GM12878 (cell line): ENCODE measurements around the gene SLC44A4. TPM values are rescaled to one million over a fixed set of nuclear protein-coding genes. Genes with fewer than 3 reads are reported as not detected.

ENCODE experiments used
- CBX5 ChIP-seq: sonication (generic); IDR thresholded peaks from 2 replicates; pipeline ENCODE4 v1.6.1; 2016; ENCODE audit warnings: low read depth, moderate library complexity, mild to moderate bottlenecking, inconsistent platforms
- CTCF ChIP-seq, 3 experiments: IDR thresholded peaks in 2 of 3; conservative IDR thresholded peaks in 1 of 3; 2 replicates each; pipeline ENCODE4 v1.5.1; 2011; ENCODE audit warnings: low read depth in 3 of 3, low read length in 3 of 3, mild to moderate bottlenecking in 3 of 3, control low read depth in 2 of 3, moderate library complexity in 2 of 3, inconsistent platforms in 1 of 3, mixed read lengths in 1 of 3; ENCODE audit not compliant: control insufficient read depth in 2 of 3, insufficient read depth in 1 of 3; ENCODE audit errors: extremely low read depth in 1 of 3
- ELK1 ChIP-seq: IDR thresholded peaks from 2 replicates; pipeline ENCODE4 v1.6.1; 2012; ENCODE audit warnings: low read depth, low read length, improper control_type of control experiment
- ETV6 ChIP-seq, 2 experiments: fragments of 450-650 bp in 1 of 2; IDR thresholded peaks in 1 of 2; conservative IDR thresholded peaks in 1 of 2; 2 replicates each; pipeline ENCODE4 v1.6.1; 2014; ENCODE audit warnings: antibody characterized with exemption in 1 of 2, borderline replicate concordance in 1 of 2, low read depth in 1 of 2, mild to moderate bottlenecking in 1 of 2, moderate library complexity in 1 of 2
- FOXM1 ChIP-seq: IDR thresholded peaks from 2 replicates; pipeline ENCODE4 v1.6.1; 2012; ENCODE audit warnings: low read depth, mild to moderate bottlenecking, inconsistent platforms, low read length, moderate library complexity
- HDGF ChIP-seq: fragments of 450-650 bp; IDR thresholded peaks from 2 replicates; pipeline ENCODE4 v1.6.1; 2016; ENCODE audit warnings: antibody characterized with exemption
- IKZF2 ChIP-seq, 2 experiments: fragments of 450-650 bp; IDR thresholded peaks; 2 replicates each; pipeline ENCODE4 v1.6.1; 2017; ENCODE audit warnings: mild to moderate bottlenecking in 2 of 2, moderate library complexity in 2 of 2
- IRF4 ChIP-seq: IDR thresholded peaks from 2 replicates; pipeline ENCODE4 v1.6.1; 2011; ENCODE audit warnings: low read depth, low read length
- JUND ChIP-seq: IDR thresholded peaks from 2 replicates; pipeline ENCODE4 v1.6.1; 2012; ENCODE audit warnings: low read depth, mild to moderate bottlenecking, low read length, improper control_type of control experiment, moderate library complexity
- KAT2A ChIP-seq: conservative IDR thresholded peaks from 2 replicates; pipeline ENCODE4 v1.6.1; 2011; ENCODE audit warnings: low read depth, low read length; ENCODE audit not compliant: control insufficient read depth
- NR2C2 ChIP-seq: IDR thresholded peaks from 2 replicates; pipeline ENCODE4 v1.6.1; 2011; ENCODE audit warnings: borderline replicate concordance, low read depth; ENCODE audit not compliant: control insufficient read depth, insufficient read length
- RAD21 ChIP-seq: IDR thresholded peaks from 2 replicates; pipeline ENCODE4 v1.6.1; 2011; ENCODE audit warnings: mild to moderate bottlenecking, low read depth, low read length, moderate library complexity; ENCODE audit not compliant: insufficient read depth
- RB1 ChIP-seq: fragments of 450-650 bp; formaldehyde crosslinking; IDR thresholded peaks from 2 replicates; pipeline ENCODE4 v1.6.1; 2017; ENCODE audit warnings: mild to moderate bottlenecking, borderline replicate concordance
- RBBP5 ChIP-seq: fragments of 200-600 bp; sonication (generic); conservative IDR thresholded peaks from 2 replicates; pipeline ENCODE4 v1.6.1; 2016
- RFX5 ChIP-seq: IDR thresholded peaks from 2 replicates; pipeline ENCODE4 v1.6.1; 2011; ENCODE audit warnings: low read depth, low read length, improper control_type of control experiment
- SMARCA5 ChIP-seq: fragments of 450-650 bp; IDR thresholded peaks from 2 replicates; pipeline ENCODE4 v1.6.1; 2017; ENCODE audit warnings: mild to moderate bottlenecking
- SPI1 ChIP-seq: IDR thresholded peaks from 2 replicates; pipeline ENCODE4 v1.6.1; 2011; ENCODE audit warnings: low read depth, mild to moderate bottlenecking, low read length, moderate library complexity, borderline replicate concordance; ENCODE audit not compliant: insufficient read depth
- SREBF2 ChIP-seq: IDR thresholded peaks from 2 replicates; pipeline ENCODE4 v1.6.1; 2012; ENCODE audit warnings: mild to moderate bottlenecking, low read length
- STAT1 ChIP-seq: fragments of 450-650 bp; conservative IDR thresholded peaks from 2 replicates; pipeline ENCODE4 v1.6.1; 2014; ENCODE audit warnings: antibody characterized with exemption, mild to moderate bottlenecking
- STAT3 ChIP-seq: IDR thresholded peaks from 2 replicates; pipeline ENCODE4 v1.6.1; 2011; ENCODE audit warnings: low read depth, low read length, improper control_type of control experiment
- TCF12 ChIP-seq: IDR thresholded peaks from 2 replicates; pipeline ENCODE4 v1.6.1; 2011; ENCODE audit warnings: low read depth, mild to moderate bottlenecking, low read length
- USF1 ChIP-seq: IDR thresholded peaks from 2 replicates; pipeline ENCODE4 v1.6.1; 2011; ENCODE audit warnings: borderline replicate concordance, low read depth, mild to moderate bottlenecking, moderate library complexity, mixed read lengths, low read length; ENCODE audit not compliant: insufficient read depth; ENCODE audit errors: extremely low read length
- ZNF592 ChIP-seq: fragments of 450-650 bp; IDR thresholded peaks from 2 replicates; pipeline ENCODE4 v1.6.1; 2017; ENCODE audit warnings: mild to moderate bottlenecking, moderate library complexity
- polyA plus RNA-seq, 11 experiments: library from polyadenylated mRNA; depleted of rRNA in 4 of 11; unstranded in 6 of 11; stranded (reverse) in 5 of 11; fragments of >200 nt; fragmentation: Nextera tagmentation in 4 of 11; fragmentation: Illumina TruSeq in 1 of 11; extraction: Ambion mirVana in 4 of 11; extraction: Trizol in 1 of 11; gene quantifications; 1 replicate in 1 of 11; 2 replicates in 10 of 11; pipeline versions ENCODE4 v1.2.1 to v1.2.3, GENCODE V29; 2011 to 2016; ENCODE audit warnings: inconsistent platforms in 2 of 11, missing spikeins in 2 of 11, low read depth in 1 of 11
- total RNA-seq, 4 experiments: library from RNA; depleted of rRNA in 3 of 4; stranded (reverse); fragments of >200 nt in 3 of 4; fragmentation: Illumina TruSeq in 1 of 4; extraction: Trizol in 1 of 4; gene quantifications; 2 replicates each; pipeline versions ENCODE4 v1.2.1 to v1.2.3, GENCODE V29; 2013 to 2021

Gene SLC44A4
- total and polyA plus RNA-seq, 10 of the 15 experiments (the other 5 are each of a cell fraction or from before 2014, with no cell fraction given), result 0.04 to 0.24 (median 0.15) TPM; not detected in 3

DNA sequence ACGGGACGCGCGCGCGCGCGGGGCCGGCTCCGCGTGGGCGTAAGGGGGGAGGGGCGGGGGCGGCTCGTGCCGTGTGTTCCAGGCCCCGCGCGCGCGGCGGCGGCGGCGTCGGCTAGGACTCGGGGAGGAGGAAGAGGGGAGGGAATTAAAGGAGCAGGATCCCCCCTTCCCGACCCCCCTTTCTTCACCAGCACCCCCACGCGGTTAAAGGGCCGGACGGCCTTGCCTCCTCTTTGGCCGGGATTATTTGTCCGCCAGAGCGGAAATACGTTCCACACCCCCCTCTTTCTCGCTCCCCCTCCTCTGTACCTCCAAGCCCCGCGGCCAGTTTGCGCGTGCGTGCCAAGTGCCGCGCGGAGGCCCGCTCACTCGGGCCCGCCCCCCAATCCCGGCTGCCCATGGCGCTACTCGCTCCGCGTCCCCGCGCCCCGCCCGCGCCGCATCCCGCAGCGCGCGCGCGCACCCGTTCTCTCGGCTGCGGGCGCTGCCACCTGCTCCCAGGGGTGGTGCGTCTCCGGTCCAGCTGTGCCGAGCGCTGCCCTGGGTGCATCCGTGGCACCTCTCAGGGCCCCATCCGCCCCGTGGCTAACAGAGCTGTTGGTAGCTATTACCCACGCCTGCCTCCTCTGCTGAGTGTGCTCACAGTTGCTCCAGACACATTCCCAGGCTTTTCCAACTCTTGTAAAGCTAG is 23.3 kb upstream of the SLC44A4 start, which contains the start of gene ZBTB12 (continued):
- TF ChIP-seq ELK1 (no peak), SPI1 (no peak), CTCF (IDR thresholded peaks at IDR 0.05 in 2 of 3, conservative IDR thresholded peaks at IDR 0.05 in 1 of 3; ENCODE audit: control insufficient read depth in 2 of 3, extremely low read depth in 1 of 3, insufficient read depth in 1 of 3, low read depth in 3 of 3, low read length in 3 of 3) (no peak), SMARCA5 (peak; percentile 63; the same call in 1 of the 2 replicates), JUND (no peak), NR2C2 (no peak), RBBP5 (no peak), STAT1 (peak; percentile 88; the same call in 1 of the 2 replicates), ETV6 (conservative IDR thresholded peaks at IDR 0.05 in 1 of 2, IDR thresholded peaks at IDR 0.05 in 1 of 2; ENCODE audit: borderline replicate concordance in 1 of 2, low read depth in 1 of 2) (no peak), IRF4 (0 out of 2 replicates have a peak, but pooled peaks have one; percentile 14), RB1 (peak; percentile 87; the same call in 1 of the 2 replicates), IKZF2 (IDR thresholded peaks at IDR 0.05) (no peak), HDGF (no peak), TCF12 (peak; percentile 64; the same call in 1 of the 2 replicates), RAD21 (no peak), STAT3 (no peak), SREBF2 (no peak), ZNF592 (no peak), KAT2A (no peak), CBX5 (no peak), RFX5 (no peak), USF1 (no peak), FOXM1 (no peak)
